Left ventricle myocardium superior (tissue), 1 donor: Measurements from ENCODE around the gene HDAC9. TPM values are rescaled to one million over a fixed set of nuclear protein-coding genes. Genes with fewer than 3 reads are reported as not detected.
"Not testable (repeated sequence)": the region's sequence is repeated elsewhere in the genome, so short reads cannot be mapped to it uniquely, and the experiment has no call there.

ENCODE experiments used
- ATAC-seq: fragments of 200-7000 bp; cut with Tn5 transposase; one replicate; pipeline ENCODE4 v1.9.1; 2020; ENCODE audit warnings: mild to moderate bottlenecking, moderate library complexity
- DNase-seq: peaks from one replicate; pipeline ENCODE4 v3.0.0-alpha.2; 2020
- intact Hi-C: fragments of 100-400 bp; cut with micrococcal nuclease; formaldehyde crosslinking; loops from one replicate; pipeline ENCODE4 v1.11.0; 2022
- total RNA-seq: library from RNA; stranded (reverse); fragmentation: NEBNext Ultra II Directional; extraction: Animal tissue kit (Norgen Biotek cat#: 25700); gene quantifications from one replicate; pipeline ENCODE4 v1.2.1, GENCODE V29; 2021
- donor health status: DM: no; HTN: yes; CAD: no; lungs with severe emphysema.

HDAC9 gene
- total RNA-seq, 1 donor from 2014 or later, result 30.7 TPM

- DNase-seq (no peak), ATAC-seq (no peak)
- intact Hi-C loops, result no loop called here
Observed at GRCh38 chr7:18679261-18679660, 183.7 kb downstream of the HDAC9 start.

GRCh38 chr7:18680576-18680975 lies 185.0 kb downstream of the HDAC9 start:
- ATAC-seq (no peak), DNase-seq (no peak)
- intact Hi-C loops, result no loop called here

GRCh38 chr7:18684916-18685315 lies 189.4 kb downstream of the HDAC9 start:
- ATAC-seq (no peak), DNase-seq (no peak)
- intact Hi-C loops, result no loop called here

GRCh38 chr7:18685971-18686370 lies 190.4 kb downstream of the HDAC9 start:
- ATAC-seq (no peak), DNase-seq (no peak)
- intact Hi-C loops, result no loop called here

- no peak for ATAC-seq
- intact Hi-C loops, result no loop called here
- no peak for DNase-seq
Observed at GRCh38 chr7:18689551-18689950, 194.0 kb downstream of the HDAC9 start.

- intact Hi-C loops, result no loop called here
- peak; percentile 68 for ATAC-seq
Observed at GRCh38 chr7:18693406-18693805, 197.9 kb downstream of the HDAC9 start.

GRCh38 chr7:18693816-18694215 lies 198.3 kb downstream of the HDAC9 start:
- no peak for ATAC-seq
- intact Hi-C loops, result no loop called here
- no peak for DNase-seq

More at GRCh38 chr7:18693406-18693805, 197.9 kb downstream of the HDAC9 start:
- DNase-seq, result no peak

- ATAC-seq (no peak), DNase-seq (no peak)
- intact Hi-C loops, result no loop called here
Observed at GRCh38 chr7:18694484-18694883, 198.9 kb downstream of the HDAC9 start.

GRCh38 chr7:18694911-18695310 lies 199.4 kb downstream of the HDAC9 start:
- ATAC-seq (no peak), DNase-seq (no peak)
- intact Hi-C loops, result no loop called here

GRCh38 chr7:18698258-18698734 lies 202.7 kb downstream of the HDAC9 start:
- no peak for DNase-seq
- intact Hi-C loops, result no loop called here
- ATAC-seq, result no peak

GRCh38 chr7:18700147-18700546 lies 204.6 kb downstream of the HDAC9 start:
- no peak for ATAC-seq
- intact Hi-C loops, result no loop called here
- no peak for DNase-seq

- intact Hi-C loops, result no loop called here
- no peak for DNase-seq
- no peak for ATAC-seq
Observed at GRCh38 chr7:18702071-18702829, 206.7 kb downstream of the HDAC9 start.

- intact Hi-C loops, result no loop called here
- no peak for DNase-seq
- peak; percentile 63 for ATAC-seq
Observed at GRCh38 chr7:18703685-18704084, 208.1 kb downstream of the HDAC9 start.

- intact Hi-C loops, result no loop called here
- ATAC-seq (no peak), DNase-seq (no peak)
Observed at GRCh38 chr7:18706670-18707069, 211.1 kb downstream of the HDAC9 start.

GRCh38 chr7:18708204-18708603 lies 212.7 kb downstream of the HDAC9 start:
- no peak for DNase-seq
- no peak for ATAC-seq
- intact Hi-C loops, result no loop called here

GRCh38 chr7:18715988-18716387 lies 220.4 kb downstream of the HDAC9 start:
- no peak for DNase-seq
- intact Hi-C loops, result no loop called here
- ATAC-seq, result no peak

- ATAC-seq (no peak), DNase-seq (no peak)
- intact Hi-C loops, result no loop called here
Observed at GRCh38 chr7:18721429-18721828, 225.9 kb downstream of the HDAC9 start.

- ATAC-seq (no peak), DNase-seq (no peak)
- intact Hi-C loops, result no loop called here
Observed at GRCh38 chr7:18724318-18724717, 228.8 kb downstream of the HDAC9 start.

GRCh38 chr7:18727115-18727870 lies 231.7 kb downstream of the HDAC9 start:
- no peak for ATAC-seq
- intact Hi-C loops, result no loop called here
- DNase-seq, result no peak

- ATAC-seq, DNase-seq, intact Hi-C loops: not testable (repeated sequence)
Observed at GRCh38 chr7:18736012-18736411, 240.5 kb downstream of the HDAC9 start.

GRCh38 chr7:18740579-18740988 lies 245.0 kb downstream of the HDAC9 start:
- ATAC-seq, result no peak
- intact Hi-C loops, result no loop called here
- no peak for DNase-seq
